ENCODE measurements around the gene THOC5. TPM values are rescaled to one million over a fixed set of nuclear protein-coding genes. Genes with fewer than 3 reads are reported as not detected.

THOC5 gene
- polyA plus RNA-seq, 1 donor from 2014 or later, result 33.4 TPM

DNA sequence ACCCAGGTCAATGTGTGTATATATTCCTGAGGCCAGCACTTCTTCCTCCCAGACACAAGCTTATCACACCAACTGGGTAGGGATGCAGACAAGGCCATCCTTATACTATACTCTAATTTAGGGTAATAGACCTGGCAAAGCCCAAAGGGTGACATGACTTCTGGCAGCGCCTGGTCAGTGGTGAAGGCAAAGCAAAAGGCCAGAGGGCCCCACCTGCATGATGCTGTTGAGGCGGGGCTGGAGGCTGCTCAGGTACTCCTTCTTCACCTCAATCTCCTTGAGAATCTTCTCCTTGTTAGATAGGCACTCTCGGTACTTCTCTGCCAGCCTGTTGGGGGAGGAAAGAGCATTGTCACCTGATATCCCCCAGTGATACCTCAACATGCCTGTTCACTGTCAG lies 17.1 kb downstream of the THOC5 start:
- peaks cover 9% of the 10 kb centered on the region for H3K36me3 ChIP-seq (ENCODE audit: insufficient read depth, low read length)

DNA sequence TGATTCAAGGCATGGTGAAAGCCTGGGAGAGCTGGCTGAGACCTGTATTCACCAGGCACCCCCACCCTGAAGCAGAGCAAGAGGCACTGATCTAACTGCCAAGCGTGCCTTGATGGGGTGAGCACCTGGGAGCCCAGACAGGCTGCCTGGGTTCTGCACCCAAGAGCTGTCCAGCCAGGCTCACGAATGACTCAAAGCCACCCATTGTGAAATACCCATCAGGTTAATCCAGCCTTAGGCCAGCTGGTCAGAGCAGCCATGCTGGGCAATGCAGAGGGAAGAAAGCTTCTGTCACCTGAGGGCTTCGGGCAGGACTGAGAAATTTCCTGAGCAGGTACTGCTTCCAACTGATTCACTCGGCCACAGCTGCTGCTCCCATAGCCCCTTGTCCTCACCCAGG lies 22.1 kb downstream of the THOC5 start:
- Histone ChIP-seq H3K79me2 (replicated peaks; ENCODE audit: insufficient read depth, low read length) (no peaks in the 10 kb centered on the region), H3K4me2 (ENCODE audit: low read length) (no peak overlapping the region), H3K27ac (ENCODE audit: low read length) (no peak overlapping the region), H3K9ac (ENCODE audit: low read length) (no peak overlapping the region), H3K9me2 (ENCODE audit: insufficient read depth, low read length) (no peaks in the 10 kb centered on the region), H3K27me3 (ENCODE audit: insufficient read depth, low read depth, low read length) (no peaks in the 10 kb centered on the region), H3F3A (ENCODE audit: insufficient read depth, low read length, poor library complexity, severe bottlenecking) (no peaks in the 10 kb centered on the region), H2AFZ (ENCODE audit: low read depth, low read length) (no peak overlapping the region), H3K36me3 (ENCODE audit: insufficient read depth, low read length) (peaks cover 13% of the 10 kb centered on the region), H3K4me3 (ENCODE audit: low read length) (no peak overlapping the region), H3K9me3 (ENCODE audit: low read length) (no peaks in the 10 kb centered on the region), H4K20me1 (ENCODE audit: insufficient read depth) (no peaks in the 10 kb centered on the region)
- no peak for TF ChIP-seq SMC3 (conservative IDR thresholded peaks at IDR 0.05; ENCODE audit: poor library complexity)
- no peak for TF ChIP-seq RAD21 (conservative IDR thresholded peaks at IDR 0.05)
- TF ChIP-seq POLR2AphosphoS5 (IDR thresholded peaks at IDR 0.05), result no peak
- TF ChIP-seq TAF1 (IDR thresholded peaks at IDR 0.05; ENCODE audit: low read depth), result no peak
- TF ChIP-seq EP300 (conservative IDR thresholded peaks at IDR 0.05; ENCODE audit: poor library complexity, severe bottlenecking), result no peak
- TF ChIP-seq MXI1 (conservative IDR thresholded peaks at IDR 0.05; ENCODE audit: poor library complexity, severe bottlenecking), result no peak
- TF ChIP-seq, protein P1, sequence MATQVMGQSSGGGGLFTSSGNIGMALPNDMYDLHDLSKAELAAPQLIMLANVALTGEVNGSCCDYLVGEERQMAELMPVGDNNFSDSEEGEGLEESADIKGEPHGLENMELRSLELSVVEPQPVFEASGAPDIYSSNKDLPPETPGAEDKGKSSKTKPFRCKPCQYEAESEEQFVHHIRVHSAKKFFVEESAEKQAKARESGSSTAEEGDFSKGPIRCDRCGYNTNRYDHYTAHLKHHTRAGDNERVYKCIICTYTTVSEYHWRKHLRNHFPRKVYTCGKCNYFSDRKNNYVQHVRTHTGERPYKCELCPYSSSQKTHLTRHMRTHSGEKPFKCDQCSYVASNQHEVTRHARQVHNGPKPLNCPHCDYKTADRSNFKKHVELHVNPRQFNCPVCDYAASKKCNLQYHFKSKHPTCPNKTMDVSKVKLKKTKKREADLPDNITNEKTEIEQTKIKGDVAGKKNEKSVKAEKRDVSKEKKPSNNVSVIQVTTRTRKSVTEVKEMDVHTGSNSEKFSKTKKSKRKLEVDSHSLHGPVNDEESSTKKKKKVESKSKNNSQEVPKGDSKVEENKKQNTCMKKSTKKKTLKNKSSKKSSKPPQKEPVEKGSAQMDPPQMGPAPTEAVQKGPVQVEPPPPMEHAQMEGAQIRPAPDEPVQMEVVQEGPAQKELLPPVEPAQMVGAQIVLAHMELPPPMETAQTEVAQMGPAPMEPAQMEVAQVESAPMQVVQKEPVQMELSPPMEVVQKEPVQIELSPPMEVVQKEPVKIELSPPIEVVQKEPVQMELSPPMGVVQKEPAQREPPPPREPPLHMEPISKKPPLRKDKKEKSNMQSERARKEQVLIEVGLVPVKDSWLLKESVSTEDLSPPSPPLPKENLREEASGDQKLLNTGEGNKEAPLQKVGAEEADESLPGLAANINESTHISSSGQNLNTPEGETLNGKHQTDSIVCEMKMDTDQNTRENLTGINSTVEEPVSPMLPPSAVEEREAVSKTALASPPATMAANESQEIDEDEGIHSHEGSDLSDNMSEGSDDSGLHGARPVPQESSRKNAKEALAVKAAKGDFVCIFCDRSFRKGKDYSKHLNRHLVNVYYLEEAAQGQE (IDR thresholded peaks at IDR 0.05; ENCODE audit: borderline replicate concordance), result no peak
- TF ChIP-seq, protein P2, sequence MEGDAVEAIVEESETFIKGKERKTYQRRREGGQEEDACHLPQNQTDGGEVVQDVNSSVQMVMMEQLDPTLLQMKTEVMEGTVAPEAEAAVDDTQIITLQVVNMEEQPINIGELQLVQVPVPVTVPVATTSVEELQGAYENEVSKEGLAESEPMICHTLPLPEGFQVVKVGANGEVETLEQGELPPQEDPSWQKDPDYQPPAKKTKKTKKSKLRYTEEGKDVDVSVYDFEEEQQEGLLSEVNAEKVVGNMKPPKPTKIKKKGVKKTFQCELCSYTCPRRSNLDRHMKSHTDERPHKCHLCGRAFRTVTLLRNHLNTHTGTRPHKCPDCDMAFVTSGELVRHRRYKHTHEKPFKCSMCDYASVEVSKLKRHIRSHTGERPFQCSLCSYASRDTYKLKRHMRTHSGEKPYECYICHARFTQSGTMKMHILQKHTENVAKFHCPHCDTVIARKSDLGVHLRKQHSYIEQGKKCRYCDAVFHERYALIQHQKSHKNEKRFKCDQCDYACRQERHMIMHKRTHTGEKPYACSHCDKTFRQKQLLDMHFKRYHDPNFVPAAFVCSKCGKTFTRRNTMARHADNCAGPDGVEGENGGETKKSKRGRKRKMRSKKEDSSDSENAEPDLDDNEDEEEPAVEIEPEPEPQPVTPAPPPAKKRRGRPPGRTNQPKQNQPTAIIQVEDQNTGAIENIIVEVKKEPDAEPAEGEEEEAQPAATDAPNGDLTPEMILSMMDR (IDR thresholded peaks at IDR 0.05; ENCODE audit: poor library complexity, severe bottlenecking), result no peak
- TF ChIP-seq EZH2 (IDR thresholded peaks at IDR 0.05; ENCODE audit: borderline replicate concordance, insufficient read depth, low read length, poor library complexity, severe bottlenecking), result no peak

More for the DNA sequence above, 17.1 kb downstream of the THOC5 start:
- Histone ChIP-seq H3K4me2 (ENCODE audit: low read length) (no peak overlapping the region), H3K9me2 (ENCODE audit: insufficient read depth, low read length) (no peaks in the 10 kb centered on the region), H3F3A (ENCODE audit: insufficient read depth, low read length, poor library complexity, severe bottlenecking) (no peaks in the 10 kb centered on the region), H3K27ac (ENCODE audit: low read length) (no peak overlapping the region), H3K9ac (ENCODE audit: low read length) (no peak overlapping the region), H3K27me3 (ENCODE audit: insufficient read depth, low read depth, low read length) (no peaks in the 10 kb centered on the region), H4K20me1 (ENCODE audit: insufficient read depth) (no peaks in the 10 kb centered on the region), H3K9me3 (ENCODE audit: low read length) (no peaks in the 10 kb centered on the region), H3K79me2 (replicated peaks; ENCODE audit: insufficient read depth, low read length) (no peaks in the 10 kb centered on the region), H3K4me3 (ENCODE audit: low read length) (no peak overlapping the region), H2AFZ (ENCODE audit: low read depth, low read length) (no peak overlapping the region)
- TF ChIP-seq TAF1 (IDR thresholded peaks at IDR 0.05; ENCODE audit: low read depth), result no peak
- no peak for TF ChIP-seq EP300 (conservative IDR thresholded peaks at IDR 0.05; ENCODE audit: poor library complexity, severe bottlenecking)
- TF ChIP-seq RAD21 (conservative IDR thresholded peaks at IDR 0.05), result no peak
- no peak for TF ChIP-seq SMC3 (conservative IDR thresholded peaks at IDR 0.05; ENCODE audit: poor library complexity)
- TF ChIP-seq, protein P2 (IDR thresholded peaks at IDR 0.05; ENCODE audit: poor library complexity, severe bottlenecking), result no peak
- no peak for TF ChIP-seq EZH2 (IDR thresholded peaks at IDR 0.05; ENCODE audit: borderline replicate concordance, insufficient read depth, low read length, poor library complexity, severe bottlenecking)
- TF ChIP-seq, protein P1 (IDR thresholded peaks at IDR 0.05; ENCODE audit: borderline replicate concordance), result no peak
- TF ChIP-seq POLR2AphosphoS5 (IDR thresholded peaks at IDR 0.05), result no peak
- TF ChIP-seq MXI1 (conservative IDR thresholded peaks at IDR 0.05; ENCODE audit: poor library complexity, severe bottlenecking), result no peak
